IMR-90 (cell line): ENCODE measurements around the gene GTPBP4. TPM values are rescaled to one million over a fixed set of nuclear protein-coding genes. Genes with fewer than 3 reads are reported as not detected.

Experiments
- ATAC-seq: fragments of 200-7000 bp; cut with Tn5 transposase; 2 replicates; pipeline ENCODE4 v1.9.1; 2020; ENCODE audit warnings: low read depth, mild to moderate bottlenecking, moderate library complexity
- BruUV-seq: library from RNA; stranded (reverse); fragments of 400-500 nt; replicated peaks from 2 replicates; lab custom pipeline; 2021; lab: Mats Ljungman, UMichigan
- CTCF ChIA-PET: fragments of 300-600 bp; formaldehyde crosslinking; extraction: SDS; loops from one replicate; lab custom pipeline; 2021; ENCODE audit warnings: antibody characterized with exemption; lab: Yijun Ruan, JAX
- POLR2A ChIA-PET: fragments of 300-600 bp; sonication (Branson Sonifier 250); formaldehyde crosslinking; loops from one replicate; lab custom pipeline; 2022; ENCODE audit warnings: antibody characterized with exemption; ENCODE audit not compliant: unreplicated experiment; lab: Charles Lee
- DNase-seq: peaks from one replicate; pipeline ENCODE4 v3.0.0; 2013
- H2AFZ ChIP-seq: replicated peaks from 2 replicates; pipeline ENCODE3; 2013; ENCODE audit warnings: low read length, mild to moderate bottlenecking; ENCODE audit not compliant: poor library complexity
- H2AK5ac ChIP-seq: 2 replicates; pipeline ENCODE4 v1.6.1; 2013; ENCODE audit warnings: low read depth, low read length, inconsistent platforms
- H2AK9ac ChIP-seq: replicated peaks from 2 replicates; pipeline ENCODE3; 2013; ENCODE audit warnings: mild to moderate bottlenecking, low read depth, low read length, moderate library complexity; ENCODE audit not compliant: poor library complexity
- H2BK120ac ChIP-seq: 2 replicates; pipeline ENCODE4 v1.6.1; 2013; ENCODE audit warnings: low read depth, low read length, inconsistent platforms
- H2BK15ac ChIP-seq: 3 replicates; pipeline ENCODE4 v1.6.1; 2013; ENCODE audit warnings: low read depth, low read length, inconsistent platforms
- H2BK20ac ChIP-seq: 2 replicates; pipeline ENCODE4 v1.6.1; 2013; ENCODE audit warnings: low read depth, mild to moderate bottlenecking, inconsistent platforms, low read length, moderate library complexity
- H2BK5ac ChIP-seq: 2 replicates; pipeline ENCODE4 v1.6.1; 2013; ENCODE audit warnings: mild to moderate bottlenecking, low read depth, low read length, inconsistent platforms; ENCODE audit not compliant: poor library complexity, severe bottlenecking
- H3K14ac ChIP-seq: replicated peaks from 2 replicates; pipeline ENCODE4 v1.6.1; 2013; ENCODE audit warnings: low read depth, low read length, inconsistent platforms
- H3K18ac ChIP-seq: 2 replicates; pipeline ENCODE4 v1.6.1; 2013; ENCODE audit warnings: low read depth, low read length, control low read depth
- H3K23ac ChIP-seq: 2 replicates; pipeline ENCODE4 v1.6.1; 2013; ENCODE audit warnings: low read depth, low read length, inconsistent platforms
- H3K27ac ChIP-seq: 2 replicates; pipeline ENCODE4 v1.5.1; 2013; ENCODE audit warnings: mild to moderate bottlenecking, control low read depth, low read length; ENCODE audit not compliant: insufficient read depth
- H3K27me3 ChIP-seq: 2 replicates; pipeline ENCODE4 v1.6.1; 2013; ENCODE audit warnings: low read length; ENCODE audit not compliant: control insufficient read depth, insufficient read depth
- H3K36me3 ChIP-seq: 2 replicates; pipeline ENCODE4 v1.6.1; 2013; ENCODE audit warnings: low read length, mixed read lengths; ENCODE audit not compliant: control insufficient read depth, insufficient read depth
- H3K4ac ChIP-seq: 2 replicates; pipeline ENCODE4 v1.6.1; 2013; ENCODE audit warnings: low read depth, low read length, inconsistent platforms
- H3K4me1 ChIP-seq: 2 replicates; pipeline ENCODE4 v1.6.1; 2013; ENCODE audit warnings: low read length, mixed read lengths; ENCODE audit not compliant: control insufficient read depth, insufficient read depth
- H3K4me2 ChIP-seq: 2 replicates; pipeline ENCODE4 v1.6.1; 2013; ENCODE audit warnings: low read depth, mild to moderate bottlenecking, control low read depth, low read length, moderate library complexity
- H3K4me3 ChIP-seq: 2 replicates; pipeline ENCODE4 v1.5.1; 2013; ENCODE audit warnings: low read depth, mild to moderate bottlenecking, control low read depth, low read length, moderate library complexity; ENCODE audit not compliant: insufficient read depth
- H3K56ac ChIP-seq: 2 replicates; pipeline ENCODE4 v1.6.1; 2013; ENCODE audit warnings: low read length, inconsistent platforms; ENCODE audit not compliant: insufficient read depth; ENCODE audit errors: extremely low read depth
- H3K79me1 ChIP-seq, 2 experiments: 2 replicates each; pipeline ENCODE4 v1.6.1; 2013; ENCODE audit warnings: low read length in 2 of 2, inconsistent platforms in 1 of 2, low read depth in 1 of 2
- H3K9ac ChIP-seq: 2 replicates; pipeline ENCODE4 v1.6.1; 2013; ENCODE audit warnings: low read depth, low read length, control low read depth
- H3K9me1 ChIP-seq: 2 replicates; pipeline ENCODE4 v1.6.1; 2013; ENCODE audit warnings: low read length, inconsistent platforms; ENCODE audit not compliant: insufficient read depth
- H3K9me3 ChIP-seq: 2 replicates; pipeline ENCODE4 v1.6.1; 2013; ENCODE audit warnings: low read length; ENCODE audit not compliant: control insufficient read depth, insufficient read depth
- H4K20me1 ChIP-seq: 2 replicates; pipeline ENCODE4 v1.6.1; 2013; ENCODE audit warnings: low read length, inconsistent platforms; ENCODE audit not compliant: insufficient read depth
- H4K5ac ChIP-seq: 2 replicates; pipeline ENCODE4 v1.6.1; 2013; ENCODE audit warnings: mild to moderate bottlenecking, low read depth, low read length, control low read depth
- H4K8ac ChIP-seq, 2 experiments: 2 replicates each; pipeline ENCODE4 v1.6.1; 2013; ENCODE audit warnings: low read depth in 2 of 2, low read length in 2 of 2, control low read depth in 1 of 2, inconsistent platforms in 1 of 2
- H4K91ac ChIP-seq: 2 replicates; pipeline ENCODE4 v1.6.1; 2013; ENCODE audit warnings: low read depth, low read length, inconsistent platforms; ENCODE audit not compliant: insufficient read depth
- FOS ChIP-seq: fragments of 150-350 bp; IDR thresholded peaks from 2 replicates; pipeline ENCODE4 v1.6.1; 2016; ENCODE audit warnings: low read depth, low read length
- RAD21 ChIP-seq: IDR thresholded peaks from 2 replicates; pipeline ENCODE4 v1.6.1; 2012; ENCODE audit warnings: low read length, improper control_type of control experiment
- RFX5 ChIP-seq: IDR thresholded peaks from 2 replicates; pipeline ENCODE4 v1.8.0; 2012; ENCODE audit warnings: low read depth, mild to moderate bottlenecking, low read length, moderate library complexity
- WGBS, 2 experiments: methylation state at CpG; one replicate each; pipeline versions ENCODE4 v1.1.5 to v1.1.7; 2013; ENCODE audit warnings: missing lambda C conversion rate in 2 of 2; ENCODE audit not compliant: insufficient read length in 1 of 2; ENCODE audit errors: extremely low coverage in 2 of 2; 5-methylcytosine and 5-hydroxymethylcytosine counted together
- dilution Hi-C: fragments of 300-500 bp; cut with HindIII; formaldehyde crosslinking; loops from one replicate; pipeline ENCODE4 v1.14.3; 2018; ENCODE audit warnings: low sequenced_read_pairs; ENCODE audit not compliant: unreplicated experiment
- in situ Hi-C: fragments of 300-500 bp; cut with MboI; formaldehyde crosslinking; loops from 3 replicates; pipeline ENCODE4 v1.14.3; 2019; ENCODE audit warnings: low sequenced_read_pairs, inconsistent platforms, mixed read lengths
- intact Hi-C: fragments of 100-400 bp; cut with micrococcal nuclease; formaldehyde crosslinking; loops from 2 replicates; pipeline ENCODE4 v1.10.0; 2022
- polyA plus RNA-seq, 3 experiments: library from polyadenylated mRNA; depleted of rRNA; stranded (reverse); fragments of >200 nt; gene quantifications; 2 replicates each; pipeline ENCODE4 v1.2.3, GENCODE V29; 2012; ENCODE audit warnings: low replicate concordance in 1 of 3
- total RNA-seq: library from RNA; depleted of rRNA; stranded (reverse); fragments of >200 nt; gene quantifications from 2 replicates; pipeline ENCODE4 v1.2.3, GENCODE V29; 2012
- TF ChIP-seq, protein P1 (sequence below): fragments of 150-350 bp; IDR thresholded peaks from 2 replicates; pipeline ENCODE4 v1.6.1; 2017; ENCODE audit warnings: mild to moderate bottlenecking, antibody characterized with exemption, low read length, low read depth
- TF ChIP-seq, protein P2 (sequence below): conservative IDR thresholded peaks from 2 replicates; pipeline ENCODE4 v1.5.1; 2012; ENCODE audit warnings: mild to moderate bottlenecking, low read depth, low read length, improper control_type of control experiment

The GTPBP4 gene
- total and polyA plus RNA-seq, 2 of the 4 experiments (the other 2 are of a cell fraction): 46.2 to 48.6 TPM

DNA sequence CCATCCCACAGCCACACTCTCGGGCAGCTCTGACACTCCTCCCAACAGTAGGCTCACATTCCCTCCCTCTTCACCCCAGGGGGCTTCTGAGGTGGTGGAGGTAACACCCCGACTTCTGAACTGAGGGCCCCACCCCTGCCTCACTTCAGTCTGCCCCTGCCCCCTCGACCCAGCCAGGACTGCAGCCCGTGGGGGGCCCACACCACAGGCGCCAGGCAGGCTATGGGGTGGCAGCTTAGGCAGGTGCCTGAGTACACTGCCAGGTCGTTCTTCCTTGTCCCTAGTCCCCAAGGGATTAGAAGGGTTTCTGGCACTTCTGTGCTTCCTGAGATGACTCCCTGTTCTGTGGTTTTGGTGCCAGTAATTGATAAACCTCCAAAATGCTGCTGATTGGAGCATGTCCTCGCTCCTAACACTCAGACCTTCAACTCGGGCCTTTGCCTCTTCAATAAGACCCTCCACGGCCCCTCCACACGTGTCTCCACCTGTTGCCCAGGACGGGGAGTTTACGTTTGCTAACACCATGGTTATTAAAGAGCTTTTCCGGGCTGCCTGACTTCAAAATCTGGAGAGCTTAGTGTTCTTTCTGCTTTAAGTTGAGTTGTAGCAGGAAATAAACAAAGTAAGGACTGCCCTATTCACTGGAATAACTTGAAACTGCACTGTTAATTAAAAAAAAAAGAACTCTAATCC, 33.0 kb upstream of the GTPBP4 start:
- CTCF ChIA-PET: no interaction called here
- no peak for ATAC-seq
- no peak overlapping the region for H3K4me3 ChIP-seq

More for the DNA sequence above, 33.0 kb upstream of the GTPBP4 start:
- no peak overlapping the region for H3K18ac ChIP-seq
- no peak overlapping the region for H2AFZ ChIP-seq
- 0 out of 2 replicates have a peak, but pooled peaks cover 2% of the 10 kb centered on the region for H3K4me1 ChIP-seq
- no peaks in the 10 kb centered on the region for H3K9me1 ChIP-seq
- H2BK120ac ChIP-seq: no peak overlapping the region
- H3K14ac ChIP-seq: no peak overlapping the region
- H2BK20ac ChIP-seq: no peak overlapping the region
- H3K4ac ChIP-seq: no peak overlapping the region
- no peaks in the 10 kb centered on the region for H3K9me3 ChIP-seq
- POLR2A ChIA-PET: no interaction called here
- no peak for DNase-seq
- WGBS, 2 experiments: no CpG with 5 or more reads among the region's 13 CpGs
- H3K79me1 ChIP-seq: no peaks in the 10 kb centered on the region
- no peak overlapping the region for H3K27ac ChIP-seq
- H2BK5ac ChIP-seq: no peak overlapping the region
- H3K9ac ChIP-seq: no peak overlapping the region
- no peak overlapping the region for H2BK15ac ChIP-seq
- H3K27me3 ChIP-seq: peaks cover 39% of the 10 kb centered on the region
- BruUV-seq: no TSS peak
- no peaks in the 10 kb centered on the region; the same call in 1 of the 2 replicates for H4K20me1 ChIP-seq
- dilution Hi-C loops: no loop called here
- H4K5ac ChIP-seq: no peak overlapping the region
- no peak overlapping the region for H3K23ac ChIP-seq
- no peak overlapping the region for H2AK5ac ChIP-seq
- H3K36me3 ChIP-seq: no peaks in the 10 kb centered on the region
- no peak overlapping the region for H3K56ac ChIP-seq
- no peak overlapping the region for H2AK9ac ChIP-seq
- intact Hi-C loops: no loop called here
- no peak overlapping the region for H4K8ac ChIP-seq
- no peak overlapping the region for H3K4me2 ChIP-seq
- in situ Hi-C loops: no loop called here
- TF ChIP-seq, protein P1, sequence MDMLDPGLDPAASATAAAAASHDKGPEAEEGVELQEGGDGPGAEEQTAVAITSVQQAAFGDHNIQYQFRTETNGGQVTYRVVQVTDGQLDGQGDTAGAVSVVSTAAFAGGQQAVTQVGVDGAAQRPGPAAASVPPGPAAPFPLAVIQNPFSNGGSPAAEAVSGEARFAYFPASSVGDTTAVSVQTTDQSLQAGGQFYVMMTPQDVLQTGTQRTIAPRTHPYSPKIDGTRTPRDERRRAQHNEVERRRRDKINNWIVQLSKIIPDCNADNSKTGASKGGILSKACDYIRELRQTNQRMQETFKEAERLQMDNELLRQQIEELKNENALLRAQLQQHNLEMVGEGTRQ: no peak
- TF ChIP-seq RFX5: no peak
- no peak for TF ChIP-seq RAD21
- TF ChIP-seq, protein P2, sequence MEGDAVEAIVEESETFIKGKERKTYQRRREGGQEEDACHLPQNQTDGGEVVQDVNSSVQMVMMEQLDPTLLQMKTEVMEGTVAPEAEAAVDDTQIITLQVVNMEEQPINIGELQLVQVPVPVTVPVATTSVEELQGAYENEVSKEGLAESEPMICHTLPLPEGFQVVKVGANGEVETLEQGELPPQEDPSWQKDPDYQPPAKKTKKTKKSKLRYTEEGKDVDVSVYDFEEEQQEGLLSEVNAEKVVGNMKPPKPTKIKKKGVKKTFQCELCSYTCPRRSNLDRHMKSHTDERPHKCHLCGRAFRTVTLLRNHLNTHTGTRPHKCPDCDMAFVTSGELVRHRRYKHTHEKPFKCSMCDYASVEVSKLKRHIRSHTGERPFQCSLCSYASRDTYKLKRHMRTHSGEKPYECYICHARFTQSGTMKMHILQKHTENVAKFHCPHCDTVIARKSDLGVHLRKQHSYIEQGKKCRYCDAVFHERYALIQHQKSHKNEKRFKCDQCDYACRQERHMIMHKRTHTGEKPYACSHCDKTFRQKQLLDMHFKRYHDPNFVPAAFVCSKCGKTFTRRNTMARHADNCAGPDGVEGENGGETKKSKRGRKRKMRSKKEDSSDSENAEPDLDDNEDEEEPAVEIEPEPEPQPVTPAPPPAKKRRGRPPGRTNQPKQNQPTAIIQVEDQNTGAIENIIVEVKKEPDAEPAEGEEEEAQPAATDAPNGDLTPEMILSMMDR: no peak
- no peak for TF ChIP-seq FOS
- no peak overlapping the region for H4K91ac ChIP-seq
